ENCODE measurements around the gene MCC.
A peak's percentile ranks its signal among the peaks of the same experiment; 100 is the strongest.

MCC gene

DNA sequence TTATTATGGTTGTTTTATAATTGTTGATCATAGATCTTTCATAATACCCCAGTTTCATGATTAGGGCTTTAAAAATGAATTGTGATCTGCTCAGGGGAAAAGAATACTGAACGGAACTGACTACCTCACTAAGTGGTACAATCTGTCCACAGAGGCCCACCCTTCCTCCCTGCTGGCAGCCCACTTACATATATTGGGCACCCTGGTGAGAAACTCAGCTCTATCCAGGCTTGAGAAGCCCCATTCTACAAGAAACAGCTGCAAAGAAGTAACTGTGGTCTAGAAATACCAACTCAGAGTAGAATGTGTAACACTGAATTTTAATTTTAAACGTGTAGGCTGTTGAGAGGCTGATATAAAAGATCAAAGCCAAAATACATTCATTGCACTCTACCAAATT lies 100.4 kb downstream of the MCC start:
- Histone ChIP-seq H3K4me1 (ENCODE audit: control insufficient read depth, insufficient read depth, low read length) (no peaks in the 10 kb centered on the region), H3K4me3 (ENCODE audit: low read depth, low read length) (no peak overlapping the region), H3K9me3 (ENCODE audit: control insufficient read depth, insufficient read depth, low read depth, low read length) (no peaks in the 10 kb centered on the region), H3K36me3 (ENCODE audit: control insufficient read depth in 2 of 2, insufficient read depth in 1 of 2, low read length in 2 of 2) (no peaks in the 10 kb centered on the region), H3K27ac (ENCODE audit: extremely low read depth, low read depth, low read length) (no peak overlapping the region)
- no peak for TF ChIP-seq ZNF175 (tag by site-specific recombination; IDR thresholded peaks at IDR 0.05)
- peak; percentile 64 for TF ChIP-seq ZIC2 (tag by site-specific recombination; IDR thresholded peaks at IDR 0.05)
- TF ChIP-seq ZNF747 (tag by site-specific recombination; IDR thresholded peaks at IDR 0.05), result no peak
- no peak for TF ChIP-seq ZNF214 (tag by site-specific recombination; IDR thresholded peaks at IDR 0.05; ENCODE audit: borderline replicate concordance)
- no peak for TF ChIP-seq ZNF843 (tag by site-specific recombination; IDR thresholded peaks at IDR 0.05)
- CTCF ChIA-PET, result interaction anchor here (3.2 kb wide), 1 partner anchor 9 kb away, joined by 27 read pairs; no protein-coding TSS in a partner anchor
- POLR2A ChIA-PET, result no interaction called here

DNA sequence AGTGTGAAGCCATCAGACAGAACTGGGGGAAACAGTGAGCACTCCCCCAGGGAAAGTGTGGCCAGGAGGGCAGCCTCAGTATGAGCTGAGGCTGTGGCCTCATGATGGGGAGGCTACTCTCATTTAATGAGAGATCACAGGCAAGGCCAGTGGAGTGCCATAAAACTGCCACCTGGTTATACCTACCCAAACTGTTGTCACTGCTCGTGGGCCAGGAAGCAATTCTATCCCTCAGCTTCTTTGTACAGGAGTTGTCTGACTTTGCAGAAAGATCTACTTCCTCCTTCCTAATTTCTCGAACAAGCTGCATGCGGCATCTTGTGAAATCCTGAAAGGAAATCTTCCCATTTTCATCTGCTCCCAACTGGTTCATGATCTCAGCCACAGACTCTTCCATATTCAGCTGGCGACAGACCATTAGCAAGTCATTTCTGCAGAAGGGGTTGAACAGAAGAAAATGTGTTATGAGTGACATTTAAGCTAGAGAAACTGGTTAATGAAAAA lies 103.4 kb downstream of the MCC start:
- Histone ChIP-seq H3K36me3 (ENCODE audit: control insufficient read depth in 2 of 2, insufficient read depth in 1 of 2, low read length in 2 of 2) (no peaks in the 10 kb centered on the region), H3K9me3 (ENCODE audit: control insufficient read depth, insufficient read depth, low read depth, low read length) (no peaks in the 10 kb centered on the region), H3K4me3 (ENCODE audit: low read depth, low read length) (no peak overlapping the region), H3K27ac (ENCODE audit: extremely low read depth, low read depth, low read length) (no peak overlapping the region), H3K4me1 (ENCODE audit: control insufficient read depth, insufficient read depth, low read length) (no peaks in the 10 kb centered on the region)
- TF ChIP-seq ZNF423 (tag by site-specific recombination; IDR thresholded peaks at IDR 0.05) (no peak), RBAK (tag by site-specific recombination; IDR thresholded peaks at IDR 0.05) (no peak), SP7 (tag by site-specific recombination; IDR thresholded peaks at IDR 0.05) (no peak), KLF1 (tag by site-specific recombination; IDR thresholded peaks at IDR 0.05) (no peak), ZNF558 (tag by site-specific recombination; IDR thresholded peaks at IDR 0.05) (no peak), ZNF211 (tag by site-specific recombination; IDR thresholded peaks at IDR 0.05; ENCODE audit: low read depth) (no peak), EGR2 (tag by site-specific recombination; IDR thresholded peaks at IDR 0.05; ENCODE audit: low read depth) (no peak), ZNF132 (tag by site-specific recombination; IDR thresholded peaks at IDR 0.05; ENCODE audit: borderline replicate concordance) (no peak)
- TF ChIP-seq, protein P1, sequence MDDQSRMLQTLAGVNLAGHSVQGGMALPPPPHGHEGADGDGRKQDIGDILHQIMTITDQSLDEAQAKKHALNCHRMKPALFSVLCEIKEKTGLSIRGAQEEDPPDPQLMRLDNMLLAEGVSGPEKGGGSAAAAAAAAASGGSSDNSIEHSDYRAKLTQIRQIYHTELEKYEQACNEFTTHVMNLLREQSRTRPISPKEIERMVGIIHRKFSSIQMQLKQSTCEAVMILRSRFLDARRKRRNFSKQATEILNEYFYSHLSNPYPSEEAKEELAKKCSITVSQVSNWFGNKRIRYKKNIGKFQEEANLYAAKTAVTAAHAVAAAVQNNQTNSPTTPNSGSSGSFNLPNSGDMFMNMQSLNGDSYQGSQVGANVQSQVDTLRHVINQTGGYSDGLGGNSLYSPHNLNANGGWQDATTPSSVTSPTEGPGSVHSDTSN (CRISPR knock-in tag; IDR thresholded peaks at IDR 0.05), result no peak
- TF ChIP-seq, protein P2, sequence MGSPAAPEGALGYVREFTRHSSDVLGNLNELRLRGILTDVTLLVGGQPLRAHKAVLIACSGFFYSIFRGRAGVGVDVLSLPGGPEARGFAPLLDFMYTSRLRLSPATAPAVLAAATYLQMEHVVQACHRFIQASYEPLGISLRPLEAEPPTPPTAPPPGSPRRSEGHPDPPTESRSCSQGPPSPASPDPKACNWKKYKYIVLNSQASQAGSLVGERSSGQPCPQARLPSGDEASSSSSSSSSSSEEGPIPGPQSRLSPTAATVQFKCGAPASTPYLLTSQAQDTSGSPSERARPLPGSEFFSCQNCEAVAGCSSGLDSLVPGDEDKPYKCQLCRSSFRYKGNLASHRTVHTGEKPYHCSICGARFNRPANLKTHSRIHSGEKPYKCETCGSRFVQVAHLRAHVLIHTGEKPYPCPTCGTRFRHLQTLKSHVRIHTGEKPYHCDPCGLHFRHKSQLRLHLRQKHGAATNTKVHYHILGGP (tag by site-specific recombination; IDR thresholded peaks at IDR 0.05), result no peak
- ChIA-PET POLR2A (no interaction called here), CTCF (interaction anchor here (0.6 to 0.9 kb wide), 3 partner anchors 126 to 323 kb away, joined by 3 read pairs; no protein-coding TSS in a partner anchor)

DNA sequence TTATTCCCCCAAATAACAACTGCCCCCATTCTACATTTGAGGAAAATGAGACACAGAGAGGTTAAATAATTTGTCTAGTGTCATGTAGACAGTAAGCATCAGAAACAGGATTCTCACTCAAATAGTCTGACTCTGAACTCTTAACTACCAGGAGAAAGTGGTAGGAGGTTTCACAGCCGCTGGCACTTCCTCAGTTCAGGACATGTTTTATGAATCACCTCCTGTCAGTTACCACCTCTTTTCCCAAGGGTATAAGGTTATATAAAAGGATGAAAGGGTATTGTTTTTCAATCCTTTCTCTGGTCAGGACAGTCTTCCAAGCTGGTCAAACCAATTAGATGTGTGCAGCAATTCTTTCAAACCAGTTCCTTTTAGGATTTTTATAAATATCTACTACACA lies 105.5 kb downstream of the MCC start:
- ChIA-PET CTCF (no interaction called here), POLR2A (no interaction called here)
- Histone ChIP-seq H3K4me1 (ENCODE audit: control insufficient read depth, insufficient read depth, low read length) (no peaks in the 10 kb centered on the region), H3K27ac (ENCODE audit: extremely low read depth, low read depth, low read length) (no peak overlapping the region), H3K36me3 (ENCODE audit: control insufficient read depth in 2 of 2, insufficient read depth in 1 of 2, low read length in 2 of 2) (no peaks in the 10 kb centered on the region), H3K9me3 (ENCODE audit: control insufficient read depth, insufficient read depth, low read depth, low read length) (no peaks in the 10 kb centered on the region), H3K4me3 (ENCODE audit: low read depth, low read length) (no peak overlapping the region)
- no peak for TF ChIP-seq SP2 (tag by site-specific recombination; IDR thresholded peaks at IDR 0.05)
- TF ChIP-seq MYNN (tag by site-specific recombination; IDR thresholded peaks at IDR 0.05; ENCODE audit: borderline replicate concordance), result no peak

DNA sequence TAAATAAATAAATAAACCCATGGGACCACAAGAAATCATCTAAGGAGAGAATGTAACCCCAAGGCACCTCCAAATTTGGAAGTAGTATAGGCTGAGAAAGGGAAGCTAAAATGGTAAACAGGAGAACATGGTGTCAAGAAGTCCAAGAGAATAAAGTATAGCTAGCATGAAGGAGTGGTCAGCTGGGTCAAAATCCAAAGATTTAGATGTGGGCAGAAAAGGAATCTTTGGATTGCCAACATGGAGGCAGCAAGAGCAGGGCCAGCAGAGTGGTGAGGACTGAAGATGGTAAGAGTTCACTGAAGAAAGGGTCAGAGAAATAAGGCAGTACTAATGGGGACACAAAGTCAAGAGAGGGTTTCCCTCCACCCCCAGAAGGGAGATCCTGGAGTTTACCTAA lies 106.5 kb downstream of the MCC start:
- ChIA-PET CTCF (no interaction called here), POLR2A (no interaction called here)
- no peak overlapping the region for H3K4me3 ChIP-seq (ENCODE audit: low read depth, low read length)
- no peaks in the 10 kb centered on the region for H3K4me1 ChIP-seq (ENCODE audit: control insufficient read depth, insufficient read depth, low read length)
- H3K36me3 ChIP-seq (ENCODE audit: control insufficient read depth in 2 of 2, insufficient read depth in 1 of 2, low read length in 2 of 2), result no peaks in the 10 kb centered on the region
- no peak overlapping the region for H3K27ac ChIP-seq (ENCODE audit: extremely low read depth, low read depth, low read length)
- no peak for TF ChIP-seq YY2 (tag by site-specific recombination; IDR thresholded peaks at IDR 0.05)
- no peak for TF ChIP-seq ZNF23 (tag by site-specific recombination; IDR thresholded peaks at IDR 0.05; ENCODE audit: borderline replicate concordance)
- H3K9me3 ChIP-seq (ENCODE audit: control insufficient read depth, insufficient read depth, low read depth, low read length), result no peaks in the 10 kb centered on the region
